Measurements from ENCODE around the gene GAS7.

Gene GAS7

GRCh38 chr17:9999919-10000695, 198.3 kb downstream of the GAS7 start:
- H3K27ac ChIP-seq (replicated peaks) = no peak overlapping the region
- H3K4me3 ChIP-seq (replicated peaks; ENCODE audit: insufficient read depth, low read length) = no peak overlapping the region
- TF ChIP-seq GABPA (IDR thresholded peaks at IDR 0.05; ENCODE audit: low read depth) (no peak), SPI1 (IDR thresholded peaks at IDR 0.05; ENCODE audit: borderline replicate concordance, low read depth) (no peak), REST (IDR thresholded peaks at IDR 0.05; ENCODE audit: insufficient replicate concordance, low read depth) (no peak), POLR2AphosphoS5 (IDR thresholded peaks at IDR 0.05; ENCODE audit: low read depth) (no peak)
- TF ChIP-seq, protein P1, sequence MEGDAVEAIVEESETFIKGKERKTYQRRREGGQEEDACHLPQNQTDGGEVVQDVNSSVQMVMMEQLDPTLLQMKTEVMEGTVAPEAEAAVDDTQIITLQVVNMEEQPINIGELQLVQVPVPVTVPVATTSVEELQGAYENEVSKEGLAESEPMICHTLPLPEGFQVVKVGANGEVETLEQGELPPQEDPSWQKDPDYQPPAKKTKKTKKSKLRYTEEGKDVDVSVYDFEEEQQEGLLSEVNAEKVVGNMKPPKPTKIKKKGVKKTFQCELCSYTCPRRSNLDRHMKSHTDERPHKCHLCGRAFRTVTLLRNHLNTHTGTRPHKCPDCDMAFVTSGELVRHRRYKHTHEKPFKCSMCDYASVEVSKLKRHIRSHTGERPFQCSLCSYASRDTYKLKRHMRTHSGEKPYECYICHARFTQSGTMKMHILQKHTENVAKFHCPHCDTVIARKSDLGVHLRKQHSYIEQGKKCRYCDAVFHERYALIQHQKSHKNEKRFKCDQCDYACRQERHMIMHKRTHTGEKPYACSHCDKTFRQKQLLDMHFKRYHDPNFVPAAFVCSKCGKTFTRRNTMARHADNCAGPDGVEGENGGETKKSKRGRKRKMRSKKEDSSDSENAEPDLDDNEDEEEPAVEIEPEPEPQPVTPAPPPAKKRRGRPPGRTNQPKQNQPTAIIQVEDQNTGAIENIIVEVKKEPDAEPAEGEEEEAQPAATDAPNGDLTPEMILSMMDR (IDR thresholded peaks at IDR 0.05; ENCODE audit: insufficient read depth, low read length) = no peak
- H3K27me3 ChIP-seq (ENCODE audit: insufficient read depth, poor library complexity, severe bottlenecking) = no peaks in the 10 kb centered on the region
- DNase-seq (ENCODE audit: low read depth in 1 of 2, low spot score in 1 of 2) = no peak

- H3K4me3 ChIP-seq (replicated peaks; ENCODE audit: insufficient read depth, low read length) = no peak overlapping the region
- DNase-seq (ENCODE audit: low read depth in 1 of 2, low spot score in 1 of 2) = no peak
- no peaks in the 10 kb centered on the region for H3K27me3 ChIP-seq (ENCODE audit: insufficient read depth, poor library complexity, severe bottlenecking)
- TF ChIP-seq, protein P1 (IDR thresholded peaks at IDR 0.05; ENCODE audit: insufficient read depth, low read length) = no peak
- TF ChIP-seq GABPA (IDR thresholded peaks at IDR 0.05; ENCODE audit: low read depth) = no peak
- no peak overlapping the region for H3K27ac ChIP-seq (replicated peaks)
Observed at GRCh38 chr17:9998060-9998459, 200.3 kb downstream of the GAS7 start.

DNA sequence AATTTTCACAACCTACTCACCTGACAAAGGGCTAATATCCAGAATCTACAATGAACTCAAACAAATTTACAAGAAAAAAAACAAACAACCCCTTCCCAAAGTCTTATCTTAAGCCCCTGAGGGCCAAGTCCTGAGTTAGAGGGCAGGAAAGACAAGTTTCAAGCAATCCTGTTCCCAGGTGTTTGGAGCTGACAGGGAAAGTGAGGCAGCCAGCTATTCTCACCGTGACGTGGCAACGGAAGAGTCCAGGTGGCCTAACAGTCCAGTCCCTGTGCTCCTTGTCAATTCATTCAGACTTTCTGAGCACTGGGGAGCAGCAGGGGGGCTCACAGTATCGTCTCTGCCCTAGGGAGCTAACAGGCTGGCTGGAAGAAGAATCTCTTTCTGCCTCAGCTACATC, 203.6 kb downstream of the GAS7 start:
- Histone ChIP-seq H3K4me3 (replicated peaks; ENCODE audit: insufficient read depth, low read length) (no peak overlapping the region), H3K27me3 (ENCODE audit: insufficient read depth, poor library complexity, severe bottlenecking) (no peaks in the 10 kb centered on the region), H3K27ac (replicated peaks) (no peak overlapping the region)
- DNase-seq (ENCODE audit: low read depth in 1 of 2, low spot score in 1 of 2) = no peak
- no peak for TF ChIP-seq SPI1 (IDR thresholded peaks at IDR 0.05; ENCODE audit: borderline replicate concordance, low read depth)
- TF ChIP-seq REST (IDR thresholded peaks at IDR 0.05; ENCODE audit: insufficient replicate concordance, low read depth) = no peak
- TF ChIP-seq GABPA (IDR thresholded peaks at IDR 0.05; ENCODE audit: low read depth) = no peak
- TF ChIP-seq, protein P1 (IDR thresholded peaks at IDR 0.05; ENCODE audit: insufficient read depth, low read length) = no peak
- TF ChIP-seq POLR2AphosphoS5 (IDR thresholded peaks at IDR 0.05; ENCODE audit: low read depth) = no peak

DNA sequence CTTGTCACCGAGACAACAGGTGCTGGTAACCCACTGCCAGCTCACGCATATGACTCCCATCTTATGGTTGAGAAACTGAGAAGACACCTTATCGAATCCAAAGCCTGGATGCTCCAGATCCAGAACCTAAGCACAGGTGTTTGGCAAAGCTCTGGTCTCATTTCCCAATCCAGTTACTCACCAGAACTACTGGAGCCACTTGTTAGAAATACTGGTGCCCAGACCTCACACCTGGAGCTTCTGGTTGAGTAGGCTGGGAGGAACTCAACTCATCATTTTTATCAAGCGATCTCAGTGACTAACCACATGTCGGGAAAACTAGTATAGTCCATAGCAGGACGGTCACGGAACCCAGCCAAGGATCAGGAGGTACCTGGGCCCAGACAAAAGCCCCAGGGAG, 206.6 kb downstream of the GAS7 start:
- no peak overlapping the region for H3K27ac ChIP-seq (replicated peaks)
- TF ChIP-seq GABPA (IDR thresholded peaks at IDR 0.05; ENCODE audit: low read depth) (no peak), REST (IDR thresholded peaks at IDR 0.05; ENCODE audit: insufficient replicate concordance, low read depth) (no peak), POLR2AphosphoS5 (IDR thresholded peaks at IDR 0.05; ENCODE audit: low read depth) (no peak), SPI1 (IDR thresholded peaks at IDR 0.05; ENCODE audit: borderline replicate concordance, low read depth) (no peak)
- TF ChIP-seq, protein P1 (IDR thresholded peaks at IDR 0.05; ENCODE audit: insufficient read depth, low read length) = no peak
- DNase-seq (ENCODE audit: low read depth in 1 of 2, low spot score in 1 of 2) = no peak
- no peak overlapping the region for H3K4me3 ChIP-seq (replicated peaks; ENCODE audit: insufficient read depth, low read length)
- H3K27me3 ChIP-seq (ENCODE audit: insufficient read depth, poor library complexity, severe bottlenecking) = no peaks in the 10 kb centered on the region
